ENCODE measurements around the gene D2HGDH.

D2HGDH gene

DNA sequence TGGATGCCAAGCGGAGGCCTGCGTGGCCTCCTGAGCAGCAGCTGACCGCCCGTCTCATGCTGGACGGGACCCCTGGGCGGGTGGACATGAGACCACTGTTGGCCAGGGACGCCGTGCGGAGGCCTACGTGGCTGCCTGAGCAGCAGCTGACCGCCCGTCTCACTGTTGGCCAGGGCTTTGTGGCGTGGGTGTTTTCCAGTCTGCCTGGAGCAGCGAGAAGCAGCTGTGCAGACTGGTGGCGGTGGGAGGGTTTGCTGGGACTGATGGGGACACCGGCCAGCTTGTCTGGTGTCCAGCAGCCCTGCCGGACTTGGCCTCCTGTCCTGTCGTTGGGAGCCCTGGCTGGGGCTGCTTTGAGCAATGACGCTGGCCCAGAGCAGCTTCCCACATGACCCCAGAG, 5.8 kb upstream of the D2HGDH start:
- peaks cover 1% of the 10 kb centered on the region; the same call in 1 of the 2 replicates for H3K4me1 ChIP-seq (ENCODE audit: insufficient read depth, low read length)
- H3K36me3 ChIP-seq (ENCODE audit: insufficient read depth, low read length): peaks cover 22% of the 10 kb centered on the region
- no peaks in the 10 kb centered on the region for H4K20me1 ChIP-seq (ENCODE audit: insufficient read depth, low read length)
- TF ChIP-seq, protein P1, sequence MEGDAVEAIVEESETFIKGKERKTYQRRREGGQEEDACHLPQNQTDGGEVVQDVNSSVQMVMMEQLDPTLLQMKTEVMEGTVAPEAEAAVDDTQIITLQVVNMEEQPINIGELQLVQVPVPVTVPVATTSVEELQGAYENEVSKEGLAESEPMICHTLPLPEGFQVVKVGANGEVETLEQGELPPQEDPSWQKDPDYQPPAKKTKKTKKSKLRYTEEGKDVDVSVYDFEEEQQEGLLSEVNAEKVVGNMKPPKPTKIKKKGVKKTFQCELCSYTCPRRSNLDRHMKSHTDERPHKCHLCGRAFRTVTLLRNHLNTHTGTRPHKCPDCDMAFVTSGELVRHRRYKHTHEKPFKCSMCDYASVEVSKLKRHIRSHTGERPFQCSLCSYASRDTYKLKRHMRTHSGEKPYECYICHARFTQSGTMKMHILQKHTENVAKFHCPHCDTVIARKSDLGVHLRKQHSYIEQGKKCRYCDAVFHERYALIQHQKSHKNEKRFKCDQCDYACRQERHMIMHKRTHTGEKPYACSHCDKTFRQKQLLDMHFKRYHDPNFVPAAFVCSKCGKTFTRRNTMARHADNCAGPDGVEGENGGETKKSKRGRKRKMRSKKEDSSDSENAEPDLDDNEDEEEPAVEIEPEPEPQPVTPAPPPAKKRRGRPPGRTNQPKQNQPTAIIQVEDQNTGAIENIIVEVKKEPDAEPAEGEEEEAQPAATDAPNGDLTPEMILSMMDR (IDR thresholded peaks at IDR 0.05; ENCODE audit: borderline replicate concordance, extremely low read depth, low read length, poor library complexity, severe bottlenecking): no peak
- no peak for TF ChIP-seq EZH2 (IDR thresholded peaks at IDR 0.05; ENCODE audit: borderline replicate concordance, low read depth, low read length, severe bottlenecking)
- H3K79me2 ChIP-seq (ENCODE audit: insufficient read depth, low read length): no peaks in the 10 kb centered on the region
- no peak overlapping the region for H3K27ac ChIP-seq (ENCODE audit: low read length)
- no peak overlapping the region for H3K4me3 ChIP-seq (ENCODE audit: low read depth in 1 of 2, low read length in 2 of 2)
- ATAC-seq (ENCODE audit: insufficient read depth, low read depth): no peak
- no peak overlapping the region for H2AFZ ChIP-seq (ENCODE audit: low read depth, low read length)
- no peak overlapping the region for H3K4me2 ChIP-seq (ENCODE audit: insufficient read depth, low read length)
- H3K9me3 ChIP-seq (ENCODE audit: insufficient read depth, low read length, severe bottlenecking): no peaks in the 10 kb centered on the region
- no peaks in the 10 kb centered on the region for H3K27me3 ChIP-seq (ENCODE audit: insufficient read depth, low read length, poor library complexity)
- DNase-seq: no peak
- no peak overlapping the region for H3K9ac ChIP-seq (ENCODE audit: low read depth, low read length)

DNA sequence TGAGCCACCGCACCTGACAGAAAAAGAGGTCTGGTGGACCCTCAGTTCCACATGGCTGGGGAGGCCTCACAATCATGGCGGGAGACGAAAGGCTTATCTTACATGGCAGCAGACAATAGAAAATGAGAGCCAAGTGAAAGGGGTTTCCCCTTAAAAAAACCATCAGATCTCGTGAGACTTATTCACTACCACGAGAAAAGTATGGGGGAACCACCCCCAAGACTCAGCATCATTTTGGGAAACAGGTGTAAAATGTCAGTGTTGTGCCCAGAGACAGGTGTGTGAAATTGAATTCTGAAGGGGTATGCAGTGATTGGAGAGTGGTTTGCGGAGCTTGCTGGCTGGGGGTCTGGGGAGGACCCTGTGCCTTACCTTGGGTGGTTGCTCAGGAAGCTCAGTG, 4.6 kb upstream of the D2HGDH start:
- H3K4me2 ChIP-seq (ENCODE audit: insufficient read depth, low read length): no peak overlapping the region
- H3K9me3 ChIP-seq (ENCODE audit: insufficient read depth, low read length, severe bottlenecking): no peaks in the 10 kb centered on the region
- H3K4me1 ChIP-seq (ENCODE audit: insufficient read depth, low read length): peaks cover 8% of the 10 kb centered on the region
- H3K79me2 ChIP-seq (ENCODE audit: insufficient read depth, low read length): peaks cover 3% of the 10 kb centered on the region
- no peaks in the 10 kb centered on the region for H4K20me1 ChIP-seq (ENCODE audit: insufficient read depth, low read length)
- H2AFZ ChIP-seq (ENCODE audit: low read depth, low read length): no peak overlapping the region
- DNase-seq (no peak), ATAC-seq (ENCODE audit: insufficient read depth, low read depth) (no peak)
- H3K9ac ChIP-seq (ENCODE audit: low read depth, low read length): no peak overlapping the region
- TF ChIP-seq, protein P1 (IDR thresholded peaks at IDR 0.05; ENCODE audit: borderline replicate concordance, extremely low read depth, low read length, poor library complexity, severe bottlenecking): no peak
- no peak for TF ChIP-seq EZH2 (IDR thresholded peaks at IDR 0.05; ENCODE audit: borderline replicate concordance, low read depth, low read length, severe bottlenecking)
- H3K27ac ChIP-seq (ENCODE audit: low read length): no peak overlapping the region
- H3K4me3 ChIP-seq (ENCODE audit: low read depth in 1 of 2, low read length in 2 of 2): no peak overlapping the region
- no peaks in the 10 kb centered on the region for H3K27me3 ChIP-seq (ENCODE audit: insufficient read depth, low read length, poor library complexity)
- H3K36me3 ChIP-seq (ENCODE audit: insufficient read depth, low read length): peaks cover 14% of the 10 kb centered on the region

DNA sequence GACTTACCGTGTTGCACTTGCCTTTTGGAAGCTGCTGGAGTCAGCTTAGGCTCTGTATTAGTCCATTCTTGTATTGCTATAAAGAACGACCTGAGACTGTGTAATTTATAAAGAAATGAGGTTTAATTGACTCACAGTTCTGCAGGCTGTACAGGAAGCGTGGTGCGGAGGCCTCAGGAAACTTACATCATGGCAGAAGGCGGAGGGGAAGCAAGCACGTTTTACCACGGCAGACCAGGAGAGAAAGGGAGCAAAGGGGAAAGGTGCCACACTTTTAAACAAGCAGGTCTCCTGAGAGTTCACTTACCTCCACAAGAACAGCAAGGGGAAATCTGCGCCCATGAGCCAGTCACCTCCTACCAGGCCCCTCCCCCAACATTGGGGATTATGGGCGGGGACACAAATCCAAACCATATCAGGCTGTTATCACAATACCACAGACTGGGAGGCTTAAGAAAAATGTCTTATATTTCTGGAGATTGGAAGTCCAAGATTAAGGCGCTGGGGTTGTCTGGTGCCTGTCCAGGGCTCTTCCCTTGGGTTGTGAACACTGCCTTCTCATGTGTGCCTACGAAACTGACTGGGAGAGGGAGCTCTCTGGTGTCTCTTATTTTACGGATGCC, 3.6 kb upstream of the D2HGDH start:
- DNase-seq (no peak), ATAC-seq (ENCODE audit: insufficient read depth, low read depth) (no peak)
- Histone ChIP-seq H3K27ac (ENCODE audit: low read length) (no peak overlapping the region), H4K20me1 (ENCODE audit: insufficient read depth, low read length) (no peaks in the 10 kb centered on the region), H3K9ac (ENCODE audit: low read depth, low read length) (no peak overlapping the region), H2AFZ (ENCODE audit: low read depth, low read length) (no peak overlapping the region), H3K36me3 (ENCODE audit: insufficient read depth, low read length) (peaks cover 13% of the 10 kb centered on the region), H3K27me3 (ENCODE audit: insufficient read depth, low read length, poor library complexity) (no peaks in the 10 kb centered on the region), H3K4me3 (ENCODE audit: low read depth in 1 of 2, low read length in 2 of 2) (no peak overlapping the region), H3K79me2 (ENCODE audit: insufficient read depth, low read length) (peaks cover 12% of the 10 kb centered on the region), H3K4me2 (ENCODE audit: insufficient read depth, low read length) (no peak overlapping the region), H3K4me1 (ENCODE audit: insufficient read depth, low read length) (peaks cover 15% of the 10 kb centered on the region), H3K9me3 (ENCODE audit: insufficient read depth, low read length, severe bottlenecking) (no peaks in the 10 kb centered on the region)
- no peak for TF ChIP-seq EZH2 (IDR thresholded peaks at IDR 0.05; ENCODE audit: borderline replicate concordance, low read depth, low read length, severe bottlenecking)
- TF ChIP-seq, protein P1 (IDR thresholded peaks at IDR 0.05; ENCODE audit: borderline replicate concordance, extremely low read depth, low read length, poor library complexity, severe bottlenecking): no peak
